ENCODE data around the gene VAMP2.
"Not testable (repeated sequence)": the region's sequence is repeated elsewhere in the genome, so short reads cannot be mapped to it uniquely, and the experiment has no call there.

Gene VAMP2

DNA sequence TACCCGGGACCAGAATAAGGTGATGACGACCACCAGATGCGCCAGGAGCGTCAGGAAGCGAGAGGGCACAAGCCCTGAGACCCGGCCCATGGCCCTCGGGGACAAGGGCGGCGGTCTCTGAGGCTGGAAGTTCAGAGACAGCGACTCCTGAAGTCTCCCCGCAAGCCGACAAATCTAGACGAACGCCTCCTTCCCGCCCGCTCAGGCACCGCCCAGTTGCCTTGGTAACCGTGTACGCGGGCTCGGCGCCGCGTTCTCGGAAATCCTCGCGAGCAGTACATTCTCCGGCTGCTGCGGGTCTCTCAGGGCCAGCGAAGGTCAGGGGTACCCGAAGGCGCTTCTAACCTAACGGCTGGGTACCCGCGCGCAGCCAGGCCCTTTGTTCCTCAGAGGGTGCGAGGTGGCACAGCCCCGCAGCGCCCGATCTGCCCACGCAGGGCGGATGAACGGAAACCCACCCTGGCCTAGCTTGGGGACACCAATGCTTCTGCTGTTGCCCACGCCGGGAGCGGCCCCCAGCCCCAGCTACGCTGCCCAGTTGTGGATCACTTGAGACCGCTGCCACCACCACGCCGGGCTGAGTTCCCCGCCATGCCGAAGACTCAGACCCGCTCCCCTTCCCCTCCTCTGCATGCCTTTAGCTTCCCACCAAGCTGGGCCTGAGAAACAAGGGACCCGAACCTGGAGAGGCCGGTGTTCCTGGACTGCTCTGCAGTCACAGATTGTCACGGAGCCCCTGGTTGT is 13.6 kb upstream of the VAMP2 start, which contains the start of gene TMEM107:
Gene TMEM107 (minus strand): TSS at position 184 of the 744 bp plus-strand sequence. CDS start 94 bp downstream, at position 90.
- DNase-seq, result peak; percentile 89

DNA sequence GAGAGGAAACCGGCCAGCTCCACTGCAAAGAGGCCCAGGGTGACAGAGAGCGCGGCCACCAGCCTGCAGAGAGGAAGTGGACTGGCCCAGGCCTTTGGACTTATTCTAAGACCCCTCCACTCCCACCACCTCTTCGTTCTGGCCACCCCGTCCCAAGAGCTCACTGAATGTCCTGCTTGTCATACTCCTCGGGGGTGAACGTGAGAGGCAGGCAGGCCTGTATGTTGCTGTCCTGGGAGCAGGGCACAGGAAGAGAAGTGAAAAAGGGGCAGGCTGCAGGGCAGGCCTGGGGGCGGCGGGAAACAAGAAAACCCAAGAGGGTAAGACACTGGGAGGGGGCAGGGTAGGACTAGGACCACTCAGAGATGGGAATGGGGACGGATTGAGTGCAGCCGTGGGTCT is 13.0 kb upstream of the VAMP2 start:
- DNase-seq, result no peak

GRCh38 chr17:8173871-8174322 is 11.1 kb upstream of the VAMP2 start:
- DNase-seq, result no peak

- DNase-seq, result peak; percentile 98
Observed at GRCh38 chr17:8173056-8173870, 10.5 kb upstream of the VAMP2 start.

DNA sequence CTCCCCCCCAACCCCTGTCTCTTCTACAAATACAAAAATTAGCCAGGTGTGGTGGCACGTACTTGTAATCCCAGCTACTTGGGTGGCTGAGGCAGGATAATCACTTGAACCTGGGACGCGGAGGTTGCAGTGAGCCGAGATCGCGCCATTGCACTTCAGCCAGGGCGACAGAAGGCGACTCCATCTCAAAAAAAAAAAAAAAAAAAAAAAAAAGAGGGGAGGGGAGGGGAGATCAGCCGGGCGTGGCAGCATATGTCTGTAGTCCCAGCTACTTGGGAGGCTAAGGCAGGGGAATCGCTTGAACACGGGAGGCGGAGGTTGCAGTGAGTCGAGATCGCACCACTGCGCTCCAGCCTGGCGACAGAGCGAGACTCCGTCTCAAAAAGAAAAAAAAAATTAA is 7.4 kb upstream of the VAMP2 start:
- not testable (repeated sequence) for DNase-seq

GRCh38 chr17:8167526-8167925 is 4.8 kb upstream of the VAMP2 start:
- DNase-seq, result no peak

DNA sequence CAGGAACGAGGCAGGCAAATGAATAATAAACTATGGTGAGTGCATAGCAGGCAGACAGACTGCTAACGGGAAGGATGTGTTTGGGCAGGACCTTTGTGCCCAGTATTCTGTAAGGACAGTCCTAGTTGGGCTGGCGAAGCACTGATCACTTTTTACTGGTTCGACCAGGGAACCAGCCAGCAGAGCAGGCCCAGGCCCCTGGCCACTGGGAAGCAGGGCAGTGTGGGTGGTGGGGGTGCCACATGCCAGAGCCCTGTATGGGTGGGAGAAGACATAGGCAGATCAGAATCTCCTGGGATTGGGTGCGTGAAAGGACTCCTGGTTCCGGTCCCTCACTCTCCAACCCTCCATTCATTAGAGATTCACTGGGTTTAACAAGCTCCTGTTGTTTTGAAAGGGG is 4.0 kb upstream of the VAMP2 start:
- DNase-seq, result no peak

GRCh38 chr17:8164815-8165131 is 2.0 kb upstream of the VAMP2 start:
- no peak for DNase-seq

DNA sequence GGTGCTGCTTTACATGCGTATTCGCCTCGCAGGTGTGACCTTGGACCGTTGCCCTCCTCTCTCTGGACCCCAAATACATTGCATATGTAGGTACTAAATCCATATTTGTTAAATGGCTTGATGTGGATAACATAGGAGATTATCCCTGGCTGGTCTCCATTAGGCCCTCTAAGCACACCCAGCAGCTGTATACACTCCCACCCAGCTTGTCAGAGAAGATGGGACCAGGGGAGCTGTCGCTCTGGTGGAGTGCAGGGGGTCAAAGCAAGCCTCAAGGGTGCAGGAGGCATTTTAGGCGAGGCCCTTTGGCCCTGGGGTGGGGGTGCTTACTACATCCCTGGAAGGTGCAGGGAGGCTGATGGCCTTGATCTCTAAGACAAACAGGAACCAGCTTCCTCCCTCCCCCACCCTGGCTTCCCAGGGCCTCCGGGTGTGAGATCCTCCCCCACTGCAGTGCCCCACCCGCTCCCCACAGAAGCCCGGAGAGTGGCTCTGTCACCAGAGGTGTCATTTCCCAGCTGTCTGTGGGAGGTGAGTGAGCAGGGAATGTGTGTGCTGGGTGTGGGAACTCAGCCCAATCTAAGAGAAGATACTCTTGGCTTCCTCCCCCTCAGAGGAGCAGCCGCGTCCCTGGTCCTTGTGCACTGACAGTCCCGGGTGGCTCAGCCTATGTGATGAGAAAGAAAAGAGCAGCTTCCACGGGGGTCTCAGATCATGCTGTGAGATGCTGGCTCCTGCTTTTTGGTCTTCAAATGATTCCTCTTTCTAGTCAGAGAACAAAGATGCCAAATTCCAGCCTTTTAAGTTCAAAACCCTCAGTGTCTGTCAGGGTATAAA is 1.4 kb upstream of the VAMP2 start:
- peak; percentile 75 for DNase-seq

- no peak for DNase-seq
Observed at GRCh38 chr17:8162997-8163977, 539 bp upstream of the VAMP2 start.

DNA sequence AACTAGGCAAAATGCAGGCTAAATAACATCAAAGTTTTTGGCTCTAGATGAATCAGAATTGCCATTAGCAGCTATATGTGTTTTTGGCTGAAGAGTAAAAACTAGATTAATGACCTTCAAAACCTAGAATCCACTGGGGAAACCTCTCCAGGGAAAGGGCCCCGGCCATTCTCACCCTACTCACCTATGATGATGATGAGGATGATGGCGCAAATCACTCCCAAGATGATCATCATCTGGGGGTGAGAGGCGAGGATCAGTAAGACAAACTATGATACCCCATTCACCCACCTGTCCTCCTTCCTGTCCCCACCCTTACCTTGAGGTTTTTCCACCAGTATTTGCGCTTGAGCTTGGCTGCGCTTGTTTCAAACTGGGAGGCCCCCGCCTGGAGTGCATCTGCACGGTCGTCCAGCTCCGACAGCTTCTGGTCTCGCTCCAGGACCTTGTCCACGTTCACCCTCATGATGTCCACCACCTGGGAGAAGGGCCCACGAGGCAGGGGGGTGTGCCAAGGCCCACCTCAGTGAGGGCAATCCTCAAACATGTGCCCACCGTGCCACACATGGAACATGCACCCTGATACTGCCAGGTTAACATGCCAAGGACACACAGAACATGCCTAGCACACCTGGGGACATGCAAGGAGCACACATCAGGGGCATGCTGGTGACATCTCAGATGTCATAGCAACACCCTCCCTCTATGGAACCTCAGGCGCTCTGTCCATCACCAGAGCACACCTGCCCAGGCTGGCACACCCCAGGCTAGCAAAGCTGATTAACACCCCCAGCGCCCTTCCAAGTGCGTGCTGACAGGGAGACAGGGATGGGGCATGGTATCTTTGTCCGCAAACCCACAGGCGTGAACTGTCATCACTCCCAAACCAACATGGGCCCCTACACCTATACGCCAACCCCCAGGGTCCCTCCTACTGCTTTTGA is 1.2 kb downstream of the VAMP2 start:
- no peak for DNase-seq

- DNase-seq, result no peak
Observed at GRCh38 chr17:8160741-8161221, 2.0 kb downstream of the VAMP2 start.

DNA sequence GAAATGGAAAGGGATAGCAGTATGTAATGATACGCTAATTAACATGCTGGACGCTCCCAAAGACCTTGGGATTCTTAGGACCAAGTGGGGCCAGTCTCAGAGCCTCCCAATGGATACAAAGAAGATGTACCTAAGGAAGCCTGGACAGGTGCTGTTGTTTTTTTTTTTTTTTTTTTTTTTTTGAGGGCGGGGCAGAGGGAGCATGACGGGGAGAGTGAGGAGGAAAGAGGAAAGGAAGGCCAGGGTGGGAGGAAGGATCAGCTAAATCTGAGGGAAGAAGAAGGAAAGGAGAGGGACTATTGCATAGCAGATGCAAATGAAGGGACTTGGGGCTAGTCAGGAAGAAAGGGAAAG is 2.5 kb downstream of the VAMP2 start:
- DNase-seq, result no peak

DNA sequence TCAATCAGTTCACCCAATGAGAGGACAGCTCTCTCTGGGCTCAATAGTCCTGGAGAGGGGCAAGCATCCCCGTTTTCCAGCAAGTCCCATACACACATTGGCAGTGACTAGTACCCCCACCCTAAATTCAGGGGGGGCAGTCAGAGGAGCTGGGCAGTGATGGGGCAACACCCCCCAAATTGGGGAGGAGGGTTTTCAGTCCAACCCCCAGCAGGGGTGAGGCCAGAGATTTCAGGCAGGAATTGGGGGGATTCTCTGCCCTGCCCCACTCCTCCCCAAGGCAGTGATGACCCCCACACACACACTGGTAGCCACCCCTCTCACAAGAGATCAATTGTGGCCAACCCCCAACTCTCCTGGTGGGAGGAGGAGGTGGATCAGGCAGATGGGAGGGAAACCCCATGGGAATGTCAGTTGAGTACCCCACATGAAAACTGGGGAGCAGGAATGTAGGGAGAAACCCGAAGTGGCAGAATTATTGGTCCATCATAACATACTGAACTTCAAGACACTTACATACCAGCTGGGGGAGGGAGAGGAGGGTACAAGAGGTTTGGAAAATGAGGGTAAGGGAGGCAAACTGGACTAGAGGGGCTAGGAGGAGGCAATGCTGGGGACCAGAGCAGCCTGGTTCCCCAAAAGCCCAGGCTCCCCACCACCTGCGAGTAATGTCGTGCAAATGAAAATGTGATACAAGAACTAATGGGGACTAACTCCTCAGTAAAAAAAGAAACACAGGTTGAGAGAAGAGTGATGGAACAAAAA is 3.1 kb downstream of the VAMP2 start:
- DNase-seq, result no peak

DNA sequence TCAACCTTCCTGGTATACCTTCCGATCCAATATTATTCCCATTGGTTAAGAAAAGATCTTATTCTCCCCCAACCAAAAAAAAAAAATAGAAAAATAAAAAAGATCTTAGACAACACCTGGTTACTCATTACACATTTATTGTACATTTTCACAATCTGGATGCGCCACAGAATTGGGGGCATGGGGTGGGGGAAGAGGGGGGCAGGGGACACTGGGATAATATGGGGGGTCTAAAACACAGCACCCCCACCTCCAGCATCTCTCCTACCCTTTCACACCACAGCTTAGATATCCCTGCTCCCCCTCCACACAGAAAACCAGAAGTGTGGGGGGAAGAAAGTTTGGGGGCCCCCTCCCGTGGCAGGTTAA is 3.7 kb downstream of the VAMP2 start:
- DNase-seq, result no peak

- peak; percentile 97 for DNase-seq
Observed at GRCh38 chr17:8158267-8159031, 4.3 kb downstream of the VAMP2 start.

DNA sequence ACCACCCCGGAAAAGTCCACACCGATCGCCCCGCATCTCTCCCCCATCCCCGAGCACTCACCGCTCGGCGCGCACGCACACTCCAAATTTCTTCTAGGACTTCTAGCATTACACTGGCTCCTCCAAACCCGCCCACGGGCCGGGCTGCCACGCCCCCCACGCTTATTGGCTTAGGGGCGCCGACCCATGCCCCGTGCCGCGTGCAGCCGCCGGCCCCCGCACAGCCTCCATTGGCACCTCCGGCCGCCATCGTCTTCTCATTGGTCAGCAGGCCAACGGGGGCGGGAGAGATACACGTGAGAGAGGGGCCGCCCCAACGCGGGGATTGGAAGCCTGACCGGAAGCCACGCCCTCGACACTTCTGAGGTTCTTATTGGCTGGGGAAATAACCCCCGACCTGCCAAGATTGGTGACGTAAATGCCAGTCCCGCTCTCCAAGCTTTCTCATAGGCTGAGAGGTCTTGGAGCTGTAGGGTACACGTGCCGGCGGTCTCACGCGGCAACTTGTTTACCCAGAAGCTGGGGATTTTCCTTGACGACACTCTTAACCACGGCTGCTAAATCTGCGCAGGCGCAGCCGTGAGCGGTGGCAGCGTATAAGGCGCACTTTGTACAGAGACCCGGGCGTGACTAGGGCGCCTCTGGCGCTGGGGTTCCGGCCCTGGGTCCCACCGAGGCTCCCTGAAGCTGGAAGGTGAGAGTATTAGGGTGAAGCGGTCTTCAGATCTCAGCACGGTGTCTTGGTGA is 6.3 kb downstream of the VAMP2 start:
- DNase-seq, result peak; percentile 100

DNA sequence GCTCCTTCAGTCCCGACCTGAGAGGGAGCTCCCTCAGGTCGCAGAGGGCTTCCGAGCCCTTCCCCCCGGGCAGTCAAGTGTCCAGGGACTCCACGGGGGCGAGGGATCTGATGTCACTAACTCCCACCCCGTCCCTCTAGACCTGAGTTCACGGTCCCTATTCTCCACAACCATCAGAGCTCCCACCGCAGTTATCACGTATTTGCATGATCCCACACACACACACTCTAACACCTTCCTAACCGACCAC is 6.8 kb downstream of the VAMP2 start:
- no peak for DNase-seq
